Measurements from ENCODE around the gene CERS6. TPM values are rescaled to one million over a fixed set of nuclear protein-coding genes. Genes with fewer than 3 reads are reported as not detected.
A peak's percentile ranks its signal among the peaks of the same experiment; 100 is the strongest.

The CERS6 gene
- total RNA-seq, 1 donor from 2014 or later = 10.9 TPM

- no peaks in the 10 kb centered on the region for H3K27me3 ChIP-seq
- TF ChIP-seq CTCF (IDR thresholded peaks at IDR 0.05) = no peak
- H3K36me3 ChIP-seq = no peaks in the 10 kb centered on the region
- no peak overlapping the region for H3K27ac ChIP-seq
- H3K9me3 ChIP-seq = no peaks in the 10 kb centered on the region
- no peaks in the 10 kb centered on the region for H3K4me1 ChIP-seq
- H3K4me3 ChIP-seq = no peak overlapping the region
- no peak for DNase-seq (ENCODE audit: low spot score in 2 of 2)
- intact Hi-C loops (cut with DNase I) = no loop called here
These were observed 295.1 kb downstream of the CERS6 start for GRCh38 chr2:168751104-168751740.

- no peak overlapping the region for H3K27ac ChIP-seq
- H3K9me3 ChIP-seq = no peaks in the 10 kb centered on the region
- intact Hi-C loops (cut with DNase I) = no loop called here
- DNase-seq (ENCODE audit: low spot score in 2 of 2) = no peak
- no peaks in the 10 kb centered on the region for H3K36me3 ChIP-seq
- H3K4me1 ChIP-seq = no peaks in the 10 kb centered on the region
- no peaks in the 10 kb centered on the region for H3K27me3 ChIP-seq
- TF ChIP-seq CTCF (IDR thresholded peaks at IDR 0.05) = no peak
- H3K4me3 ChIP-seq = no peak overlapping the region
These were observed 296.3 kb downstream of the CERS6 start for GRCh38 chr2:168752361-168752760.

GRCh38 chr2:168753765-168754329 is 297.8 kb downstream of the CERS6 start:
- no peak overlapping the region for H3K27ac ChIP-seq
- no peak for DNase-seq (ENCODE audit: low spot score in 2 of 2)
- intact Hi-C loops (cut with DNase I) = no loop called here
- H3K4me3 ChIP-seq = no peak overlapping the region
- no peaks in the 10 kb centered on the region for H3K9me3 ChIP-seq
- no peaks in the 10 kb centered on the region for H3K36me3 ChIP-seq
- TF ChIP-seq CTCF (IDR thresholded peaks at IDR 0.05) = no peak
- H3K4me1 ChIP-seq = no peaks in the 10 kb centered on the region
- H3K27me3 ChIP-seq = no peaks in the 10 kb centered on the region

- Histone ChIP-seq H3K27ac (no peak overlapping the region), H3K9me3 (no peaks in the 10 kb centered on the region), H3K4me1 (no peaks in the 10 kb centered on the region), H3K36me3 (no peaks in the 10 kb centered on the region), H3K4me3 (no peak overlapping the region), H3K27me3 (no peaks in the 10 kb centered on the region)
- TF ChIP-seq CTCF (IDR thresholded peaks at IDR 0.05) = no peak
- DNase-seq (ENCODE audit: low spot score in 2 of 2) = no peak
- intact Hi-C loops (cut with DNase I) = no loop called here
These were observed 301.2 kb downstream of the CERS6 start for GRCh38 chr2:168757223-168757622.

GRCh38 chr2:168758970-168759820 is 303.1 kb downstream of the CERS6 start:
- intact Hi-C loops (cut with DNase I) = loop anchor here (2.0 kb wide), 1 partner anchor 412 kb away; no protein-coding TSS in a partner anchor
- TF ChIP-seq CTCF (IDR thresholded peaks at IDR 0.05) = peak; percentile 30 to 57 (median 30)
- no peak for DNase-seq (ENCODE audit: low spot score in 2 of 2)
- Histone ChIP-seq H3K27me3 (no peaks in the 10 kb centered on the region), H3K27ac (no peak overlapping the region), H3K9me3 (no peaks in the 10 kb centered on the region), H3K36me3 (no peaks in the 10 kb centered on the region), H3K4me1 (no peaks in the 10 kb centered on the region), H3K4me3 (no peak overlapping the region)
